Mesenchymal stem cell (in vitro differentiated cells and primary cell): Measurements from ENCODE around the gene COL16A1.

ENCODE experiments used
- DNase-seq: peaks from one replicate; pipeline ENCODE4 v3.0.0-alpha.2; 2013
- H2AFZ ChIP-seq: one replicate; pipeline ENCODE4 v1.6.1; 2013; ENCODE audit warnings: low read depth, mild to moderate bottlenecking, control low read depth, inconsistent platforms, low read length, moderate library complexity
- H2AK5ac ChIP-seq: 2 replicates; pipeline ENCODE4 v1.6.1; 2013; ENCODE audit warnings: low read length, moderate library complexity, mild to moderate bottlenecking, inconsistent platforms; ENCODE audit not compliant: severe bottlenecking
- H2BK120ac ChIP-seq: one replicate; pipeline ENCODE4 v1.6.1; 2013; ENCODE audit warnings: low read depth, mild to moderate bottlenecking, inconsistent platforms, low read length, moderate library complexity
- H2BK12ac ChIP-seq, 2 experiments: one replicate each; pipeline ENCODE4 v1.6.1; 2013; ENCODE audit warnings: inconsistent platforms in 2 of 2, low read length in 2 of 2, mild to moderate bottlenecking in 2 of 2, moderate library complexity in 2 of 2, control low read depth in 1 of 2
- H2BK15ac ChIP-seq: one replicate; pipeline ENCODE4 v1.6.1; 2013; ENCODE audit warnings: mild to moderate bottlenecking, low read depth, inconsistent platforms; ENCODE audit not compliant: poor library complexity, severe bottlenecking
- H2BK5ac ChIP-seq: 2 replicates; pipeline ENCODE4 v1.6.1; 2013; ENCODE audit warnings: low read depth, mild to moderate bottlenecking, low read length, control low read depth, inconsistent platforms; ENCODE audit not compliant: poor library complexity, severe bottlenecking
- H3K14ac ChIP-seq, 2 experiments: one replicate each; pipeline ENCODE4 v1.6.1; 2013; ENCODE audit warnings: inconsistent platforms in 2 of 2, low read length in 2 of 2, control low read depth in 1 of 2, mild to moderate bottlenecking in 1 of 2, moderate library complexity in 1 of 2
- H3K18ac ChIP-seq, 2 experiments: one replicate each; pipeline ENCODE4 v1.6.1; 2013; ENCODE audit warnings: inconsistent platforms in 2 of 2, low read length in 2 of 2, control low read depth in 1 of 2, low read depth in 1 of 2, mild to moderate bottlenecking in 1 of 2
- H3K23ac ChIP-seq, 2 experiments: one replicate each; pipeline ENCODE4 v1.6.1; 2013; ENCODE audit warnings: inconsistent platforms in 2 of 2, low read length in 2 of 2, mild to moderate bottlenecking in 2 of 2, moderate library complexity in 2 of 2, control low read depth in 1 of 2
- H3K27ac ChIP-seq: 2 replicates; pipeline ENCODE4 v1.5.1; 2013; ENCODE audit warnings: mild to moderate bottlenecking, moderate library complexity, low read length, control low read depth, inconsistent platforms; ENCODE audit not compliant: poor library complexity, severe bottlenecking
- H3K27me3 ChIP-seq, 2 experiments: 2 replicates each; pipeline versions ENCODE4 v1.6.1 to v1.7.0; 2013; ENCODE audit warnings: low read length in 2 of 2, mild to moderate bottlenecking in 2 of 2, moderate library complexity in 2 of 2, control low read depth in 1 of 2, inconsistent platforms in 1 of 2; ENCODE audit not compliant: control insufficient read depth in 1 of 2, insufficient read depth in 1 of 2
- H3K36me3 ChIP-seq, 2 experiments: 2 replicates each; pipeline versions ENCODE4 v1.6.1 to v1.7.0; 2013; ENCODE audit warnings: low read length in 2 of 2, control low read depth in 1 of 2, inconsistent platforms in 1 of 2, low read depth in 1 of 2, mild to moderate bottlenecking in 1 of 2; ENCODE audit not compliant: insufficient read depth in 2 of 2, control insufficient read depth in 1 of 2
- H3K4ac ChIP-seq, 2 experiments: one replicate each; pipeline ENCODE4 v1.6.1; 2013; ENCODE audit warnings: inconsistent platforms in 2 of 2, low read length in 2 of 2, mild to moderate bottlenecking in 2 of 2, moderate library complexity in 2 of 2, control low read depth in 1 of 2, low read depth in 1 of 2
- H3K4me1 ChIP-seq: 2 replicates; pipeline ENCODE4 v1.6.1; 2013; ENCODE audit warnings: low read depth, low read length, control low read depth; ENCODE audit not compliant: control insufficient read depth, insufficient read depth
- H3K4me2 ChIP-seq: 2 replicates; pipeline ENCODE4 v1.6.1; 2013; ENCODE audit warnings: low read length, mild to moderate bottlenecking, inconsistent platforms; ENCODE audit not compliant: poor library complexity, severe bottlenecking
- H3K4me3 ChIP-seq, 2 experiments: 2 replicates each; pipeline versions ENCODE4 v1.5.1 to v1.7.0; 2013; ENCODE audit warnings: low read length in 2 of 2, mild to moderate bottlenecking in 2 of 2, control low read depth in 1 of 2, low read depth in 1 of 2; ENCODE audit not compliant: insufficient read depth in 1 of 2
- H3K79me1 ChIP-seq: replicated peaks from 2 replicates; pipeline ENCODE4 v1.6.1; 2013; ENCODE audit warnings: mild to moderate bottlenecking, control low read depth, low read length, inconsistent platforms; ENCODE audit not compliant: poor library complexity, severe bottlenecking
- H3K9ac ChIP-seq: 2 replicates; pipeline ENCODE4 v1.7.0; 2013; ENCODE audit warnings: mild to moderate bottlenecking, low read length, moderate library complexity
- H3K9me3 ChIP-seq: 2 replicates; pipeline ENCODE4 v1.7.0; 2013; ENCODE audit warnings: mild to moderate bottlenecking, low read length; ENCODE audit not compliant: control insufficient read depth
- H4K8ac ChIP-seq: one replicate; pipeline ENCODE4 v1.6.1; 2013; ENCODE audit warnings: inconsistent platforms, mild to moderate bottlenecking, low read length, moderate library complexity
- H4K91ac ChIP-seq: one replicate; pipeline ENCODE4 v1.6.1; 2013; ENCODE audit warnings: mild to moderate bottlenecking, low read length, inconsistent platforms
- WGBS: methylation state at CpG from one replicate; pipeline ENCODE4 v1.1.7; 2013; ENCODE audit warnings: mixed read lengths; 5-methylcytosine and 5-hydroxymethylcytosine counted together

COL16A1 gene

GRCh38 chr1:31627301-31627929, 76.4 kb downstream of the COL16A1 start:
- H3K27me3 ChIP-seq: no peaks in the 10 kb centered on the region
- no peak overlapping the region for H2BK120ac ChIP-seq
- no peak overlapping the region for H3K4ac ChIP-seq
- peaks cover 17% of the 10 kb centered on the region for H3K4me1 ChIP-seq
- no peak overlapping the region for H2AFZ ChIP-seq
- H3K27ac ChIP-seq: no peak overlapping the region
- no peak overlapping the region for H3K18ac ChIP-seq
- H3K9ac ChIP-seq: peak overlapping the region; percentile 3
- no peak overlapping the region for H3K4me3 ChIP-seq
- H3K23ac ChIP-seq: no peak overlapping the region
- DNase-seq: no peak
- H2BK12ac ChIP-seq: no peak overlapping the region
- H4K91ac ChIP-seq: no peak overlapping the region
- WGBS: 89% methylated on average over 13 of the region's 13 CpGs
- no peak overlapping the region for H3K14ac ChIP-seq
- no peak overlapping the region for H2BK15ac ChIP-seq
- H3K4me2 ChIP-seq: no peak overlapping the region
- no peak overlapping the region for H2AK5ac ChIP-seq
- no peaks in the 10 kb centered on the region for H3K9me3 ChIP-seq
- no peak overlapping the region for H4K8ac ChIP-seq
- no peak overlapping the region for H2BK5ac ChIP-seq
- peaks cover 46 to 65% of the 10 kb centered on the region in 2 experiments for H3K36me3 ChIP-seq
- peaks cover 18% of the 10 kb centered on the region for H3K79me1 ChIP-seq

DNA sequence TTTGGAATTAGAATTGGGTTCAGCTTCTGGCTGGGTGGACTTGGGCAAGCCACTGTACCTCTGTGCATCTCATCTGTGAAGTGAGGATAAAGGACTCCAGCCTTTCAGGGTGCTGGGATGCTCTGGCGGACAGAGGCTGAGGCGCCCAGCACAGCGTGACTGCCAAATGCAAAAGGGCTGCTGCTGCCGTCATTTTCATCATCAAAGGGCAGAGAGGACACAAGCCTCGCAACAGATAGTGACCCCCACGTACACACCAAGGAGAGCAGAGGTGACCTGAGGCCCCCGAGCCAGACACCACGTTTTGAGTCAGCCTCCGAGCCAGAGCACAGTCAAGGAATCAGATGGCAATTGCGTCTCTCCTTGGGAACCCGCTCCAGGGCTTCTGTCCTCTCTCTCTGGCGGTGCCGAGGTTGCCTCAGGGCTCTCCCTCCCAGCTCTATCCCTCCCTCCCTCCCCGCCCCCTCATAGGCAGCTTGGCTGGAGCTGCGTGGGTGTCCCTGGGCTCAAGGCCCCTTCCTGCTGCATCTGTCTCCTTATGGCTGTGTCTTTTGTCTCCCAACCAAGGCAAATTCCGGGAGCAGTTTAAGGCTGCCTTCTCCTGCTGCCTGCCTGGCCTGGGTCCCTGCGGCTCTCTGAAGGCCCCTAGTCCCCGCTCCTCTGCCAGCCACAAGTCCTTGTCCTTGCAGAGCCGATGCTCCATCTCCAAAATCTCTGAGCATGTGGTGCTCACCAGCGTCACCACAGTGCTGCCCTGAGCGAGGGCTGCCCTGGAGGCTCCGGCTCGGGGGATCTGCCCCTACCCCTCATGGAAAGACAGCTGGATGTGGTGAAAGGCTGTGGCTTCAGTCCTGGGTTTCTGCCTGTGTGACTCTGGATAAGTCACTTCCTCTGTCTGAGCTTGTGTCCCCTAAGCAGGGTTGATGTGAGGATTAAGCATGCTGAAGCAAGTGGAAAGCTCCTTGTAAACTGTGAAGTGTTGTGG, 77.3 kb downstream of the COL16A1 start:
- Histone ChIP-seq H2BK5ac (no peak overlapping the region), H3K4me2 (no peak overlapping the region), H3K27me3 (no peaks in the 10 kb centered on the region), H4K8ac (no peak overlapping the region), H2BK12ac (no peak overlapping the region), H3K36me3 (peaks cover 37 to 57% of the 10 kb centered on the region in 2 experiments), H4K91ac (no peak overlapping the region), H2AFZ (no peak overlapping the region), H3K4me3 (no peak overlapping the region), H3K27ac (no peak overlapping the region), H2BK15ac (no peak overlapping the region), H2AK5ac (no peak overlapping the region), H3K18ac (no peak overlapping the region), H3K79me1 (peaks cover 11% of the 10 kb centered on the region), H3K23ac (no peak overlapping the region), H3K4me1 (peaks cover 17% of the 10 kb centered on the region), H2BK120ac (no peak overlapping the region), H3K9ac (no peak overlapping the region), H3K9me3 (no peaks in the 10 kb centered on the region), H3K14ac (no peak overlapping the region), H3K4ac (no peak overlapping the region)
- WGBS: 79% methylated on average over 23 of the region's 23 CpGs
- peak; percentile 17 for DNase-seq

- no peak overlapping the region for H3K9ac ChIP-seq
- no peak overlapping the region for H3K4me2 ChIP-seq
- H2AFZ ChIP-seq: no peak overlapping the region
- no peaks in the 10 kb centered on the region for H3K27me3 ChIP-seq
- H2AK5ac ChIP-seq: no peak overlapping the region
- no peak overlapping the region for H3K4me3 ChIP-seq
- H2BK5ac ChIP-seq: no peak overlapping the region
- peaks cover 17% of the 10 kb centered on the region for H3K4me1 ChIP-seq
- H4K8ac ChIP-seq: no peak overlapping the region
- no peak overlapping the region for H2BK120ac ChIP-seq
- 92% methylated on average over 4 of the region's 4 CpGs for WGBS
- no peak overlapping the region for H3K27ac ChIP-seq
- no peak overlapping the region for H3K18ac ChIP-seq
- no peak overlapping the region for H2BK12ac ChIP-seq
- no peak overlapping the region for H3K4ac ChIP-seq
- no peaks in the 10 kb centered on the region for H3K9me3 ChIP-seq
- peaks cover 9% of the 10 kb centered on the region for H3K79me1 ChIP-seq
- no peak overlapping the region for H2BK15ac ChIP-seq
- H3K36me3 ChIP-seq: peaks cover 29 to 56% of the 10 kb centered on the region in 2 experiments
- no peak overlapping the region for H3K14ac ChIP-seq
- no peak overlapping the region for H3K23ac ChIP-seq
- peak; percentile 51 for DNase-seq
- H4K91ac ChIP-seq: no peak overlapping the region
These were observed 78.1 kb downstream of the COL16A1 start for GRCh38 chr1:31625561-31626222.
